Brain microvascular endothelial cell (primary cell): Measurements from ENCODE around the gene C1orf198.

Source experiments
- DNase-seq: peaks from one replicate; pipeline ENCODE4 v3.0.0-alpha.2; 2020
- H3K27ac ChIP-seq: fragments of 250-450 bp; sonication (Bioruptor Pico); 2 replicates; pipeline ENCODE4 v1.5.1; 2020; ENCODE audit warnings: mild to moderate bottlenecking, moderate library complexity
- H3K27me3 ChIP-seq: fragments of 250-450 bp; sonication (Bioruptor Pico); replicated peaks from 2 replicates; pipeline ENCODE4 v1.5.1; 2020; ENCODE audit warnings: mild to moderate bottlenecking
- H3K36me3 ChIP-seq: fragments of 250-450 bp; sonication (Bioruptor Pico); replicated peaks from 2 replicates; pipeline ENCODE4 v1.5.1; 2020; ENCODE audit warnings: mild to moderate bottlenecking
- H3K4me3 ChIP-seq: 2 replicates; pipeline ENCODE4 v1.5.1; 2011; ENCODE audit warnings: low read depth, mild to moderate bottlenecking, control low read depth, low read length, moderate library complexity
- in situ Hi-C: cut with HindIII; loops from 2 replicates; pipeline ENCODE4 v1.10.0; 2017; ENCODE audit warnings: low sequenced_read_pairs, low pct_ligation_motif_present
- TF ChIP-seq, protein P1 (sequence below): IDR thresholded peaks from 2 replicates; pipeline ENCODE4 v1.5.1; 2011; ENCODE audit warnings: low read depth, mild to moderate bottlenecking, moderate library complexity, low read length, control low read depth, inconsistent platforms; ENCODE audit errors: missing control alignments

The C1orf198 gene

DNA sequence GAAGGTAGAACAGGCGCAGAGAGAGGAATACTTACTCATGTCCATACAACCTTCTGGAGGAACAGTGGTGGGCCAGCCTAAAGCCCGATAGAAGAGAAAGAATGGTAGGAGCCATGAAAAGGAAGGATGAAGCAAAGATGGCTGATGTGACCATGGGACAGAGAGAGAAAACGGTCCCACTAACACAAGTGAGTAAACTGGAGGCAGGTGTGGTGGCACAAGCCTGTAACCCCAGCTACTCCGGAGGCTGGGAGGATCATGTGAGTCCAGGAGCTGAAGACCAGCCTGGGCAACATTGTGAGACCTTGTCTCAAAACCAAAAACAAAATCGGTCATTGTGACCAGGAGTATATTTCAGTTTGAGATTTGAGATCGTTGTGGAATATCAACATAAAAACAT is 49.4 kb downstream of the C1orf198 start:
- no peak overlapping the region for H3K4me3 ChIP-seq
- TF ChIP-seq, protein P1, sequence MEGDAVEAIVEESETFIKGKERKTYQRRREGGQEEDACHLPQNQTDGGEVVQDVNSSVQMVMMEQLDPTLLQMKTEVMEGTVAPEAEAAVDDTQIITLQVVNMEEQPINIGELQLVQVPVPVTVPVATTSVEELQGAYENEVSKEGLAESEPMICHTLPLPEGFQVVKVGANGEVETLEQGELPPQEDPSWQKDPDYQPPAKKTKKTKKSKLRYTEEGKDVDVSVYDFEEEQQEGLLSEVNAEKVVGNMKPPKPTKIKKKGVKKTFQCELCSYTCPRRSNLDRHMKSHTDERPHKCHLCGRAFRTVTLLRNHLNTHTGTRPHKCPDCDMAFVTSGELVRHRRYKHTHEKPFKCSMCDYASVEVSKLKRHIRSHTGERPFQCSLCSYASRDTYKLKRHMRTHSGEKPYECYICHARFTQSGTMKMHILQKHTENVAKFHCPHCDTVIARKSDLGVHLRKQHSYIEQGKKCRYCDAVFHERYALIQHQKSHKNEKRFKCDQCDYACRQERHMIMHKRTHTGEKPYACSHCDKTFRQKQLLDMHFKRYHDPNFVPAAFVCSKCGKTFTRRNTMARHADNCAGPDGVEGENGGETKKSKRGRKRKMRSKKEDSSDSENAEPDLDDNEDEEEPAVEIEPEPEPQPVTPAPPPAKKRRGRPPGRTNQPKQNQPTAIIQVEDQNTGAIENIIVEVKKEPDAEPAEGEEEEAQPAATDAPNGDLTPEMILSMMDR = no peak
- in situ Hi-C loops = loop anchor here (25.0 kb wide), 1 partner anchor 393 kb away; no protein-coding TSS in a partner anchor
- no peaks in the 10 kb centered on the region for H3K27me3 ChIP-seq
- H3K27ac ChIP-seq = no peak overlapping the region
- no peak for DNase-seq
- no peaks in the 10 kb centered on the region for H3K36me3 ChIP-seq

DNA sequence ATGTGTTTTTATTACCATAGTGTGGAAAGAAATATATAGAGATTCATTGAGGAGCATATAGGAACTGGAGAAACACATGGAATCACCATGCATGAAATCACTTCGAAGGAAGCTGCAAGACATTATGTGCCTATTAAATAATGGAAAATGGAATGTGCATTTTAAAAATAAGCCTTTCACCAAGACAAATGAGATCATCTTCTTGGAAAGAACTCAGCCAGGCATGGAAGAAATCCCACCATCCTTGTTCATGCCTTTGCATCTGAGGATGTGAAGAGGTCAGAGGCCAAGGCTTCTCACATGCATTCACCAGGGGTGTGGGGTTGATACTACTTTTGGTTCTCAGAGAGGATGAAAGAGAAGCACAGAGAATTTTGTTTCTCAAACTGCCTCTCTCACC is 50.0 kb downstream of the C1orf198 start:
- H3K27me3 ChIP-seq = no peaks in the 10 kb centered on the region
- H3K27ac ChIP-seq = no peak overlapping the region
- H3K36me3 ChIP-seq = no peaks in the 10 kb centered on the region
- no peak overlapping the region for H3K4me3 ChIP-seq
- DNase-seq = no peak
- TF ChIP-seq, protein P1 = no peak
- in situ Hi-C loops = loop anchor here (25.0 kb wide), 1 partner anchor 394 kb away; no protein-coding TSS in a partner anchor

- no peak overlapping the region for H3K4me3 ChIP-seq
- DNase-seq = no peak
- TF ChIP-seq, protein P1 = no peak
- H3K36me3 ChIP-seq = no peaks in the 10 kb centered on the region
- in situ Hi-C loops = loop anchor here (25.0 kb wide), 1 partner anchor 396 kb away; no protein-coding TSS in a partner anchor
- no peaks in the 10 kb centered on the region for H3K27me3 ChIP-seq
- no peak overlapping the region for H3K27ac ChIP-seq
These were observed 52.3 kb downstream of the C1orf198 start for GRCh38 chr1:230816018-230816417.

DNA sequence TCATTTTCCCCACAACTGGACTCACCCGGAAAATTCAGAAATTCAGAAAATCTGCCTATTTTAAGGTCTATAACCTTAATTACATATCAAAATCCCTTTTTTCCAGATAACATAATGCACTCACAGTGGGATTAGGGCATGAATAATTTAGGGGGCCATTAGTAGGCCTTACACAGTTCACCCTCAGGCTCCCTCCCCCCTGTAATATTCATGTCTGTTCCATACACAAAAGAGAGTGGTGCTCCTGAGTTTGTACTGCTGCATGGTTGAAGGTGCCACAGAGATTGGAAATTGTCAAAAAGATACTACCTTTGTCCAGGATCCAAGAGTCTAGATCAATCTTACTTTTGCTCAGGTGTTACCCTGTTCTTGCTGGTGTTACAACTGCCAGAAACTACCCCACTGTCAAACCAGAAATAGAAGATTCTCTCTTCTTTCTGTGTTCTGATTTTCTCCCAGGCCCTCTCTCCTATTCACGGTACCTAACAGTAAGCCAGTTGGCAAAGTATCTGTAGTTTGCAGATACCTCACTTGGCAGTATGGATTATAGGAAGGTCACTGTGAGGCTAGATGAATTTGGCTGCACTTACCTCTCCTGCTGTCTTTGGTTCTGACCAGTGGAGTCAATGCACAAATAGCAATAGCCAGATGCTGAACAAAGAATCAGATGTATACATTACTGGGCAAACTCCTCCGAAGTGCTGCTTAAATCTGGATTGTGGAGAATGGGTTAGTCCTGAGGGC is 53.2 kb downstream of the C1orf198 start:
- TF ChIP-seq, protein P1 = no peak

DNA sequence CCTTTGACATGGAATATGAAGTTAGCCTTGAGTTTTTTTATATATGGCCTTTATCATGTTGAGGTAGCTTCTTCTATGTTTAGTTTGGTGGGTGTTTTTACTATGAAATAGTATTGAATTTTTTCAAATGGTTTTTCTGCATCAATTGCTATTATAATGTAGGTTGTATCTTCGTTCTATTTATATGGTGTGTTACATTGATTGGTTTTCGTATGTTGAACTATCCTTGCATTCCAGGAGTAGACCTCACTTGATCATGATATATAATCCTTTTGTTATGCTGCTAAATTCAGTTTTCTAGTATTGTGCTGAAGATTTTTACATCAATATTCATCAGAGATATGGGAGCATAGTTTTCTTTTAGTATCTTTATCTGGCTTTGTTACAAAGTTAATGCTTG is 55.8 kb downstream of the C1orf198 start:
- H3K27ac ChIP-seq = no peak overlapping the region
- no peaks in the 10 kb centered on the region for H3K36me3 ChIP-seq
- TF ChIP-seq, protein P1 = no peak
- in situ Hi-C loops = loop anchor here (25.0 kb wide), 1 partner anchor 400 kb away; no protein-coding TSS in a partner anchor
- no peak for DNase-seq
- no peaks in the 10 kb centered on the region for H3K27me3 ChIP-seq
- H3K4me3 ChIP-seq = no peak overlapping the region

More for the DNA sequence above, 53.2 kb downstream of the C1orf198 start:
- Histone ChIP-seq H3K27ac (no peak overlapping the region), H3K27me3 (no peaks in the 10 kb centered on the region), H3K4me3 (no peak overlapping the region), H3K36me3 (no peaks in the 10 kb centered on the region)
- no peak for DNase-seq
- in situ Hi-C loops = loop anchor here (25.0 kb wide), 1 partner anchor 397 kb away; no protein-coding TSS in a partner anchor
